K562 (cell line): Measurements from ENCODE around the gene FSD1L.

Experiments used
- CTBP1 ChIP-seq: fragments of 450-650 bp; IDR thresholded peaks from 2 replicates; pipeline ENCODE4 v1.6.1; 2016; ENCODE audit warnings: borderline replicate concordance
- CUX1 ChIP-seq: fragments of 200-800 bp; sonication (Bioruptor generic); IDR thresholded peaks from 2 replicates; pipeline ENCODE4 v1.6.1; 2016; ENCODE audit warnings: missing genetic modification characterization, missing compliant biosample characterization
- IRF2 ChIP-seq: sonication (generic); formaldehyde crosslinking; IDR thresholded peaks from 2 replicates; pipeline ENCODE4 v1.8.1; 2022; ENCODE audit warnings: mild to moderate bottlenecking, missing genetic modification reagents
- KAT7 ChIP-seq: sonication (generic); formaldehyde crosslinking; IDR thresholded peaks from 2 replicates; pipeline ENCODE4 v1.8.0; 2022; ENCODE audit warnings: missing genetic modification reagents, mild to moderate bottlenecking, borderline replicate concordance
- KLF10 ChIP-seq: fragments of 250-450 bp; sonication (Bioruptor Pico); IDR thresholded peaks from 2 replicates; pipeline ENCODE4 v1.6.1; 2021; ENCODE audit warnings: matching md5 sums
- MLX ChIP-seq, 2 experiments: fragments of 450-650 bp in 1 of 2; sonication (generic) in 1 of 2; formaldehyde crosslinking; conservative IDR thresholded peaks; 2 replicates each; pipeline versions ENCODE4 v1.4.0 to v1.8.1; 2020 to 2022; ENCODE audit warnings: mild to moderate bottlenecking in 1 of 2, missing genetic modification reagents in 1 of 2
- NCOA1 ChIP-seq: fragments of 450-650 bp; IDR thresholded peaks from 2 replicates; pipeline ENCODE4 v1.6.1; 2016; ENCODE audit warnings: low read depth
- NR3C1 ChIP-seq: sonication (generic); formaldehyde crosslinking; IDR thresholded peaks from 2 replicates; pipeline ENCODE4 v1.8.1; 2022; ENCODE audit warnings: missing genetic modification reagents
- POLR2A ChIP-seq: fragments of 450-650 bp; conservative IDR thresholded peaks from 2 replicates; pipeline ENCODE4 v1.6.1; 2016
- POLR2AphosphoS5 ChIP-seq: IDR thresholded peaks from 2 replicates; pipeline ENCODE4 v1.6.1; 2011; ENCODE audit warnings: mild to moderate bottlenecking, low read depth, low read length, moderate library complexity; ENCODE audit not compliant: control insufficient read depth, insufficient read depth
- ZNF274 ChIP-seq: IDR thresholded peaks from 2 replicates; pipeline ENCODE4 v1.6.1; 2011; ENCODE audit warnings: low read depth, mild to moderate bottlenecking, low read length, moderate library complexity, borderline replicate concordance
- TF ChIP-seq, protein P1 (sequence below): conservative IDR thresholded peaks from 2 replicates; pipeline ENCODE4 v1.6.1; 2011; ENCODE audit warnings: low read depth, mild to moderate bottlenecking, low read length; ENCODE audit not compliant: control insufficient read depth
- TF ChIP-seq, protein P2 (sequence below), 3 experiments: IDR thresholded peaks in 2 of 3; conservative IDR thresholded peaks in 1 of 3; 2 replicates each; pipeline ENCODE4 v1.5.1; 2011 to 2012; ENCODE audit warnings: low read length in 3 of 3, mild to moderate bottlenecking in 3 of 3, control low read depth in 2 of 3, improper control_type of control experiment in 1 of 3, inconsistent platforms in 1 of 3, low read depth in 1 of 3, mixed read lengths in 1 of 3, moderate library complexity in 1 of 3; ENCODE audit not compliant: insufficient read depth in 2 of 3

GRCh38 chr9:105503881-105504280 lies 56.0 kb downstream of the FSD1L start:
- TF ChIP-seq POLR2A, result no peak
- TF ChIP-seq CTBP1, result no peak
- TF ChIP-seq ZNF274, result no peak
- TF ChIP-seq, protein P1, sequence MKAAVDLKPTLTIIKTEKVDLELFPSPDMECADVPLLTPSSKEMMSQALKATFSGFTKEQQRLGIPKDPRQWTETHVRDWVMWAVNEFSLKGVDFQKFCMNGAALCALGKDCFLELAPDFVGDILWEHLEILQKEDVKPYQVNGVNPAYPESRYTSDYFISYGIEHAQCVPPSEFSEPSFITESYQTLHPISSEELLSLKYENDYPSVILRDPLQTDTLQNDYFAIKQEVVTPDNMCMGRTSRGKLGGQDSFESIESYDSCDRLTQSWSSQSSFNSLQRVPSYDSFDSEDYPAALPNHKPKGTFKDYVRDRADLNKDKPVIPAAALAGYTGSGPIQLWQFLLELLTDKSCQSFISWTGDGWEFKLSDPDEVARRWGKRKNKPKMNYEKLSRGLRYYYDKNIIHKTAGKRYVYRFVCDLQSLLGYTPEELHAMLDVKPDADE, result no peak
- no peak for TF ChIP-seq POLR2AphosphoS5
- TF ChIP-seq, protein P2, sequence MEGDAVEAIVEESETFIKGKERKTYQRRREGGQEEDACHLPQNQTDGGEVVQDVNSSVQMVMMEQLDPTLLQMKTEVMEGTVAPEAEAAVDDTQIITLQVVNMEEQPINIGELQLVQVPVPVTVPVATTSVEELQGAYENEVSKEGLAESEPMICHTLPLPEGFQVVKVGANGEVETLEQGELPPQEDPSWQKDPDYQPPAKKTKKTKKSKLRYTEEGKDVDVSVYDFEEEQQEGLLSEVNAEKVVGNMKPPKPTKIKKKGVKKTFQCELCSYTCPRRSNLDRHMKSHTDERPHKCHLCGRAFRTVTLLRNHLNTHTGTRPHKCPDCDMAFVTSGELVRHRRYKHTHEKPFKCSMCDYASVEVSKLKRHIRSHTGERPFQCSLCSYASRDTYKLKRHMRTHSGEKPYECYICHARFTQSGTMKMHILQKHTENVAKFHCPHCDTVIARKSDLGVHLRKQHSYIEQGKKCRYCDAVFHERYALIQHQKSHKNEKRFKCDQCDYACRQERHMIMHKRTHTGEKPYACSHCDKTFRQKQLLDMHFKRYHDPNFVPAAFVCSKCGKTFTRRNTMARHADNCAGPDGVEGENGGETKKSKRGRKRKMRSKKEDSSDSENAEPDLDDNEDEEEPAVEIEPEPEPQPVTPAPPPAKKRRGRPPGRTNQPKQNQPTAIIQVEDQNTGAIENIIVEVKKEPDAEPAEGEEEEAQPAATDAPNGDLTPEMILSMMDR (IDR thresholded peaks at IDR 0.05 in 2 of 3, conservative IDR thresholded peaks at IDR 0.05 in 1 of 3; ENCODE audit: insufficient read depth in 2 of 3, low read depth in 1 of 3, low read length in 3 of 3), result no peak
- no peak for TF ChIP-seq CUX1 (CRISPR knock-in tag)
- TF ChIP-seq IRF2 (CRISPR knock-in tag), result no peak
- no peak for TF ChIP-seq KLF10 (CRISPR knock-in tag)
- TF ChIP-seq NR3C1 (CRISPR knock-in tag), result no peak
- no peak for TF ChIP-seq KAT7 (CRISPR knock-in tag)
- TF ChIP-seq NCOA1, result no peak
- TF ChIP-seq MLX (CRISPR knock-in tag; conservative IDR thresholded peaks at IDR 0.05), result no peak
